T-helper 22 cell (primary cell): ENCODE measurements around the gene FBXW10B.
"Not testable (repeated sequence)": the region's sequence is repeated elsewhere in the genome, so short reads cannot be mapped to it uniquely, and the experiment has no call there.

Experiments used
- DNase-seq: peaks from one replicate; pipeline ENCODE4 v3.0.0-alpha.2; 2020; ENCODE audit warnings: low read depth

Gene FBXW10B

GRCh38 chr17:15619331-15620058 lies at the start of gene FBXW10B:
Gene FBXW10B (minus strand): TSS chr17:15619704. CDS start chr17:15619512, 192 bp downstream.
- not testable (repeated sequence) for DNase-seq

- DNase-seq = no peak
Observed at GRCh38 chr17:15663691-15664090, 44.2 kb upstream of the FBXW10B start.

- no peak for DNase-seq
Observed at GRCh38 chr17:15663176-15663575, 43.7 kb upstream of the FBXW10B start.

GRCh38 chr17:15662681-15663080 lies 43.2 kb upstream of the FBXW10B start:
- DNase-seq = no peak

GRCh38 chr17:15660077-15660476 lies 40.6 kb upstream of the FBXW10B start:
- DNase-seq = no peak

GRCh38 chr17:15659663-15660062 lies 40.2 kb upstream of the FBXW10B start:
- DNase-seq = no peak

GRCh38 chr17:15659236-15659635 lies 39.7 kb upstream of the FBXW10B start:
- DNase-seq = no peak

GRCh38 chr17:15658296-15658695 lies 38.8 kb upstream of the FBXW10B start:
- DNase-seq = no peak

- DNase-seq = no peak
Observed at GRCh38 chr17:15657868-15658267, 38.4 kb upstream of the FBXW10B start.

GRCh38 chr17:15654886-15655561 lies 35.5 kb upstream of the FBXW10B start:
- no peak for DNase-seq

- DNase-seq = not testable (repeated sequence)
Observed at GRCh38 chr17:15654401-15654800, 34.9 kb upstream of the FBXW10B start.

- DNase-seq = no peak
Observed at GRCh38 chr17:15652960-15653359, 33.5 kb upstream of the FBXW10B start.

GRCh38 chr17:15651583-15652110 lies 32.1 kb upstream of the FBXW10B start:
- DNase-seq = no peak

GRCh38 chr17:15650741-15651582 lies 31.5 kb upstream of the FBXW10B start:
- no peak for DNase-seq

- DNase-seq = no peak
Observed at GRCh38 chr17:15649861-15650421, 30.4 kb upstream of the FBXW10B start.

GRCh38 chr17:15648386-15648785 lies 28.9 kb upstream of the FBXW10B start:
- no peak for DNase-seq

- DNase-seq = not testable (repeated sequence)
Observed at GRCh38 chr17:15645942-15646312, 26.4 kb upstream of the FBXW10B start.

GRCh38 chr17:15645099-15645941 lies 25.8 kb upstream of the FBXW10B start:
- not testable (repeated sequence) for DNase-seq

GRCh38 chr17:15642505-15643251 lies 23.2 kb upstream of the FBXW10B start:
- not testable (repeated sequence) for DNase-seq

- DNase-seq = not testable (repeated sequence)
Observed at GRCh38 chr17:15642014-15642413, 22.5 kb upstream of the FBXW10B start.
